Colonic mucosa (tissue), 4 donors: ENCODE data around the gene UCHL1. TPM values are rescaled to one million over a fixed set of nuclear protein-coding genes. Genes with fewer than 3 reads are reported as not detected.

Experiments used
- DNase-seq: peaks from one replicate; pipeline ENCODE4 v3.0.0-alpha.2; 2020
- H3K27ac ChIP-seq: fragments of 200-600 bp; one replicate; pipeline ENCODE4 v1.8.0; 2021
- H3K27me3 ChIP-seq: fragments of 200-600 bp; one replicate; pipeline ENCODE4 v1.8.0; 2021
- H3K36me3 ChIP-seq: fragments of 200-600 bp; one replicate; pipeline ENCODE4 v1.8.0; 2021
- H3K4me1 ChIP-seq: fragments of 200-600 bp; one replicate; pipeline ENCODE4 v1.8.0; 2021; ENCODE audit warnings: mild to moderate bottlenecking
- H3K4me3 ChIP-seq: fragments of 200-600 bp; one replicate; pipeline ENCODE4 v1.8.0; 2021
- H3K9ac ChIP-seq, 2 donors: one replicate each; pipeline ENCODE4 v1.7.0; 2013; ENCODE audit warnings: control low read depth in 2 of 2, low read depth in 2 of 2, low read length in 2 of 2
- H3K9me3 ChIP-seq: fragments of 200-600 bp; one replicate; pipeline ENCODE4 v1.8.0; 2021
- CTCF ChIP-seq: fragments of 200-600 bp; IDR thresholded peaks from one replicate; pipeline ENCODE4 v1.8.0; 2022; ENCODE audit warnings: antibody characterized with exemption, mild to moderate bottlenecking
- intact Hi-C: fragments of 100-400 bp; cut with DNase I; formaldehyde crosslinking; loops from one replicate; pipeline ENCODE4 v1.14.1; 2022
- total RNA-seq, 2 donors: library from RNA; stranded (reverse); fragmentation: NEBNext Ultra II Directional in 1 of 2; extraction: Animal tissue kit (Norgen Biotek cat#: 25700) in 1 of 2; gene quantifications; one replicate each; pipeline ENCODE4 v1.2.1, GENCODE V29; 2021
- donor health status: healthy.
- donor health status: DM: no; HTN: no; CAD: no.
- donor health status: DM: no; HTN: no; CAD: no.

The UCHL1 gene
- total RNA-seq, 2 donors from 2014 or later = 3.4 to 13.2 TPM

DNA sequence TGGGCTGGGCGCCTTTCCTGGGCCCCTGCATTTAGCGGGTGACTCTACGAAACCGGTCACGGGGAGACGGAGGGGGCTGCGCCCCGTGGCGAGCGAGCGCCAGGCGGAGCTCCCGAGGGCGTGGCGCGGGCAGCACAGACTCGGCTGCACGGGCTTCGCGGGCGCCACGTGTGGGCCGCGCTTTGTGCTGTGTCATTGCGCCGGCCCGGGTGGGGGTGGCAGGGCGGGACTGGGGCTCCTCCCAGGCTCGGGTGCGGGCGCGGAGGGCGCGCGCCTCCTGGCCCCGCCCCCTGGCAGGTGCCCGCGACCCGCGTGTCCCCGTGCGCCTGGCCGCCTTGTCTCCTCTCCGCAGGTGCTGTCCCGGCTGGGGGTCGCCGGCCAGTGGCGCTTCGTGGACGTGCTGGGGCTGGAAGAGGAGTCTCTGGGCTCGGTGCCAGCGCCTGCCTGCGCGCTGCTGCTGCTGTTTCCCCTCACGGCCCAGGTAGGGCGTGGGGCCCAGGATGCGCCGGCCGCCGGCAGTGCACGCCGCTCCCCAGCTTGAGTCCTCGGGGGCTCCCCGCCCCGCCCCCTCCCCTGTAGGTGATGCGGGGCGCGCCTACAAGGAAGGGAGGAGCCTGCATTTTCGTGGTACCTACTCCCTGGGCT, 651 bp downstream of the UCHL1 start:
- intact Hi-C loops = no loop called here
- Histone ChIP-seq H3K4me1 (peaks cover 12% of the 10 kb centered on the region), H3K9me3 (no peaks in the 10 kb centered on the region), H3K27ac (no peak overlapping the region), H3K4me3 (peak overlapping the region; percentile 48), H3K9ac (no peak overlapping the region), H3K27me3 (peaks cover 25% of the 10 kb centered on the region), H3K36me3 (no peaks in the 10 kb centered on the region)
- no peak for TF ChIP-seq CTCF
- peak; percentile 32 for DNase-seq

- no peak overlapping the region for H3K27ac ChIP-seq
- no peak overlapping the region for H3K9ac ChIP-seq
- no peaks in the 10 kb centered on the region for H3K36me3 ChIP-seq
- peaks cover 12% of the 10 kb centered on the region for H3K4me1 ChIP-seq
- intact Hi-C loops = no loop called here
- no peak for DNase-seq
- H3K4me3 ChIP-seq = no peak overlapping the region
- no peak for TF ChIP-seq CTCF
- peaks cover 25% of the 10 kb centered on the region for H3K27me3 ChIP-seq
- H3K9me3 ChIP-seq = no peaks in the 10 kb centered on the region
Measured at GRCh38 chr4:41257906-41258305, 1.2 kb downstream of the UCHL1 start.

- Histone ChIP-seq H3K4me3 (no peak overlapping the region), H3K9me3 (no peaks in the 10 kb centered on the region), H3K9ac (no peak overlapping the region), H3K27ac (no peak overlapping the region), H3K4me1 (peaks cover 12% of the 10 kb centered on the region), H3K27me3 (peaks cover 25% of the 10 kb centered on the region), H3K36me3 (no peaks in the 10 kb centered on the region)
- no peak for DNase-seq
- intact Hi-C loops = no loop called here
- TF ChIP-seq CTCF = no peak
Measured at GRCh38 chr4:41258783-41259182, 2.1 kb downstream of the UCHL1 start.

GRCh38 chr4:41260116-41260733, 3.5 kb downstream of the UCHL1 start:
- Histone ChIP-seq H3K4me1 (peaks cover 12% of the 10 kb centered on the region), H3K9me3 (no peaks in the 10 kb centered on the region), H3K9ac (no peak overlapping the region), H3K27me3 (peaks cover 25% of the 10 kb centered on the region), H3K27ac (no peak overlapping the region), H3K36me3 (no peaks in the 10 kb centered on the region), H3K4me3 (no peak overlapping the region)
- intact Hi-C loops = no loop called here
- no peak for DNase-seq
- no peak for TF ChIP-seq CTCF

GRCh38 chr4:41262198-41262597, 5.5 kb downstream of the UCHL1 start:
- Histone ChIP-seq H3K9me3 (no peaks in the 10 kb centered on the region), H3K9ac (no peak overlapping the region), H3K27ac (no peak overlapping the region), H3K4me3 (no peak overlapping the region), H3K4me1 (peaks cover 5% of the 10 kb centered on the region), H3K27me3 (peaks cover 14% of the 10 kb centered on the region), H3K36me3 (no peaks in the 10 kb centered on the region)
- no peak for TF ChIP-seq CTCF
- DNase-seq = no peak
- intact Hi-C loops = no loop called here
